K562 (cell line): Measurements from ENCODE around the gene PBX1. TPM values are rescaled to one million over a fixed set of nuclear protein-coding genes. Genes with fewer than 3 reads are reported as not detected.

ENCODE experiments used
- ATAC-seq: fragments of 200-7000 bp; cut with Tn5 transposase; 3 replicates; pipeline ENCODE4 v1.9.1; 2020; ENCODE audit warnings: moderate library complexity
- BruUV-seq: library from RNA; stranded (reverse); fragments of 400-500 nt; replicated peaks from 2 replicates; lab custom pipeline; 2021; lab: Mats Ljungman, UMichigan
- CTCF ChIA-PET: fragments of 300-600 bp; formaldehyde crosslinking; extraction: SDS; loops from one replicate; lab custom pipeline; 2021; ENCODE audit warnings: low intra/inter-chr PET ratio; lab: Yijun Ruan, JAX
- POLR2A ChIA-PET: fragments of 300-600, 350-650 bp; sonication (Branson Sonifier 250); formaldehyde crosslinking; extraction: SDS; loops from one replicate; lab custom pipeline; 2021; ENCODE audit warnings: antibody characterized with exemption, inconsistent platforms; lab: Yijun Ruan, JAX
- DNase-seq, 4 experiments: peaks; one replicate each; pipeline versions ENCODE4 v3.0.0 to v3.0.0-alpha.2; 2011 to 2018; ENCODE audit warnings: low spot score in 3 of 4, mixed read lengths in 3 of 4; ENCODE audit errors: extremely low read depth in 1 of 4
- FAIRE-seq: peaks from 2 replicates; lab custom pipeline; 2011; peaks lifted over from hg19 to GRCh38; lab: Jason Lieb, UNC
- H2AFZ ChIP-seq: 2 replicates; pipeline ENCODE4 v1.6.0; 2011; ENCODE audit warnings: low read depth, low read length, control low read depth, inconsistent platforms
- H3K27ac ChIP-seq: fragments of 200-600 bp; 3 replicates; pipeline ENCODE4 v1.8.0; 2011; ENCODE audit warnings: low read depth, mild to moderate bottlenecking, control low read depth, inconsistent platforms, low read length, moderate library complexity, mixed read lengths; ENCODE audit errors: extremely low read depth
- H3K27me3 ChIP-seq, 2 experiments: fragments of 300-600 bp in 1 of 2; 2 replicates in 1 of 2; 3 replicates in 1 of 2; pipeline versions ENCODE4 v1.6.0 to v1.8.0; 2011; ENCODE audit warnings: inconsistent platforms in 2 of 2, low read length in 2 of 2, mild to moderate bottlenecking in 1 of 2, mixed read lengths in 1 of 2, moderate library complexity in 1 of 2; ENCODE audit not compliant: control insufficient read depth in 2 of 2, insufficient read depth in 2 of 2
- H3K36me3 ChIP-seq: fragments of 300-600 bp; 3 replicates; pipeline ENCODE4 v1.8.0; 2011; ENCODE audit warnings: mild to moderate bottlenecking, low read length, inconsistent platforms; ENCODE audit not compliant: control insufficient read depth, insufficient read depth
- H3K4me1 ChIP-seq, 2 experiments: fragments of 200-600 bp in 1 of 2; replicated peaks in 1 of 2; 2 replicates in 1 of 2; 3 replicates in 1 of 2; pipeline versions ENCODE4 v1.5.1 to v1.8.0; 2011; ENCODE audit warnings: inconsistent platforms in 2 of 2, low read length in 2 of 2, mild to moderate bottlenecking in 1 of 2, mixed read lengths in 1 of 2, moderate library complexity in 1 of 2; ENCODE audit not compliant: control insufficient read depth in 2 of 2, insufficient read depth in 2 of 2
- H3K4me2 ChIP-seq: 2 replicates; pipeline ENCODE4 v1.6.1; 2011; ENCODE audit warnings: low read length, control low read depth, inconsistent platforms, mixed read lengths; ENCODE audit not compliant: insufficient read depth
- H3K4me3 ChIP-seq: fragments of 200-600 bp; sonication (generic), shearing (Covaris generic); 2 replicates; pipeline ENCODE4 v1.5.1; 2016; ENCODE audit warnings: control low read depth, inconsistent platforms
- H3K79me2 ChIP-seq: fragments of 200-600 bp; 3 replicates; pipeline ENCODE4 v1.8.0; 2011; ENCODE audit warnings: low read length, inconsistent platforms; ENCODE audit not compliant: control insufficient read depth, insufficient read depth
- H3K9ac ChIP-seq, 2 experiments: 2 replicates each; pipeline versions ENCODE4 v1.6.0 to v1.6.1; 2011; ENCODE audit warnings: low read depth in 2 of 2, low read length in 2 of 2, control low read depth in 1 of 2, inconsistent platforms in 1 of 2, mild to moderate bottlenecking in 1 of 2, mixed read lengths in 1 of 2; ENCODE audit not compliant: insufficient read depth in 1 of 2
- H3K9me1 ChIP-seq: one replicate; pipeline ENCODE4 v1.6.0; 2011; ENCODE audit warnings: inconsistent platforms, mild to moderate bottlenecking, low read length, moderate library complexity; ENCODE audit not compliant: control insufficient read depth, insufficient read depth
- H3K9me3 ChIP-seq: replicated peaks from 2 replicates; pipeline ENCODE4 v1.5.1; 2011; ENCODE audit warnings: low read depth, low read length, inconsistent platforms; ENCODE audit not compliant: control insufficient read depth, insufficient read depth
- H4K20me1 ChIP-seq: replicated peaks from 2 replicates; pipeline ENCODE4 v1.6.1; 2011; ENCODE audit warnings: low read length, inconsistent platforms, mixed read lengths; ENCODE audit not compliant: control insufficient read depth, insufficient read depth
- EZH2 ChIP-seq: IDR thresholded peaks from 2 replicates; pipeline ENCODE4 v1.6.1; 2012; ENCODE audit warnings: low read depth, mild to moderate bottlenecking, inconsistent platforms, low read length, borderline replicate concordance
- FOS ChIP-seq: IDR thresholded peaks from 3 replicates; pipeline ENCODE4 v1.6.1; 2011; ENCODE audit not compliant: insufficient read length; ENCODE audit errors: extremely low read depth
- FOSL1 ChIP-seq: fragments of 200-800 bp; sonication (Bioruptor generic); conservative IDR thresholded peaks from 2 replicates; pipeline ENCODE4 v1.6.1; 2016; ENCODE audit warnings: missing genetic modification characterization, missing compliant biosample characterization
- FOXJ2 ChIP-seq: fragments of 200-800 bp; sonication (Bioruptor generic); IDR thresholded peaks from 2 replicates; pipeline ENCODE4 v1.6.1; 2016; ENCODE audit warnings: missing genetic modification characterization, missing compliant biosample characterization
- HMGN3 ChIP-seq: IDR thresholded peaks from 2 replicates; pipeline ENCODE4 v1.6.1; 2011; ENCODE audit warnings: borderline replicate concordance, low read depth, mild to moderate bottlenecking, mixed read lengths, low read length; ENCODE audit not compliant: insufficient read length; ENCODE audit errors: extremely low read depth
- MBD2 ChIP-seq: sonication (generic); IDR thresholded peaks from 2 replicates; pipeline ENCODE4 v1.6.1; 2016; ENCODE audit warnings: low read depth, borderline replicate concordance
- MTA2 ChIP-seq: fragments of 450-650 bp; IDR thresholded peaks from 2 replicates; pipeline ENCODE4 v1.6.1; 2016; ENCODE audit warnings: low read depth
- MXD1 ChIP-seq: fragments of 250-450 bp; sonication (Bioruptor Pico); IDR thresholded peaks from 2 replicates; pipeline ENCODE4 v1.8.0; 2021; ENCODE audit warnings: borderline replicate concordance, mild to moderate bottlenecking, moderate library complexity; ENCODE audit not compliant: poor library complexity, severe bottlenecking
- PCBP2 ChIP-seq: fragments of 200-400 bp; formaldehyde crosslinking; IDR thresholded peaks from 2 replicates; pipeline ENCODE4 v1.6.1; 2018; ENCODE audit warnings: low read length, low read depth, mild to moderate bottlenecking, moderate library complexity; ENCODE audit not compliant: poor library complexity, severe bottlenecking
- PHF21A ChIP-seq: fragments of 450-650 bp; IDR thresholded peaks from 2 replicates; pipeline ENCODE4 v1.6.1; 2017; ENCODE audit warnings: low read depth, borderline replicate concordance
- SMARCA4 ChIP-seq: fragments of 450-650 bp; IDR thresholded peaks from 2 replicates; pipeline ENCODE4 v1.6.1; 2016
- ZBTB2 ChIP-seq: fragments of 450-650 bp; IDR thresholded peaks from 2 replicates; pipeline ENCODE4 v1.6.1; 2016; ENCODE audit warnings: antibody characterized with exemption
- ZFP36 ChIP-seq: fragments of 150-350 bp; IDR thresholded peaks from 2 replicates; pipeline ENCODE4 v1.6.1; 2018; ENCODE audit warnings: low read length, low read depth; ENCODE audit not compliant: partially characterized antibody
- WGBS: fragments of 100-300 bp; shearing (Covaris generic); methylation state at CpG from one replicate; pipeline ENCODE4 v1.1.6; 2016; ENCODE audit warnings: low coverage, mixed read lengths; ENCODE audit not compliant: insufficient coverage; ENCODE audit errors: missing lambda C conversion rate; 5-methylcytosine and 5-hydroxymethylcytosine counted together
- in situ Hi-C: fragments of 300-500 bp; cut with MboI; formaldehyde crosslinking; loops from 4 replicates; pipeline ENCODE4 v1.15.0; 2018; ENCODE audit warnings: inconsistent platforms, mixed read lengths
- intact Hi-C: fragments of 100-400 bp; cut with micrococcal nuclease; formaldehyde crosslinking; loops from 2 replicates; pipeline ENCODE4 v1.14.2; 2022
- polyA plus RNA-seq, 8 experiments: library from polyadenylated mRNA; depleted of rRNA in 4 of 8; stranded (reverse) in 5 of 8; unstranded in 3 of 8; fragments of >200 nt; fragmentation: Nextera tagmentation in 2 of 8; fragmentation: Illumina TruSeq in 1 of 8; extraction: Ambion mirVana in 2 of 8; extraction: Trizol in 1 of 8; gene quantifications; 2 replicates each; pipeline versions ENCODE4 v1.2.1 to v1.2.3, GENCODE V29; 2011 to 2014; ENCODE audit warnings: inconsistent platforms in 1 of 8, missing spikeins in 1 of 8
- total RNA-seq, 7 experiments: library from RNA; depleted of rRNA in 6 of 7; stranded (reverse); fragments of >200 nt in 6 of 7; fragmentation: Illumina TruSeq in 2 of 7; extraction: Trizol in 2 of 7; gene quantifications; 2 replicates each; pipeline versions ENCODE4 v1.2.1 to v1.2.3, GENCODE V29; 2011 to 2021; ENCODE audit warnings: low replicate concordance in 1 of 7

The PBX1 gene
- total and polyA plus RNA-seq, 9 of the 15 experiments (the other 6 are each of a cell fraction or from before 2014, with no cell fraction given): 0.03 to 0.62 (median 0.17) TPM

GRCh38 chr1:164511001-164511705 is 47.8 kb upstream of the PBX1 start:
- no peaks in the 10 kb centered on the region for H3K79me2 ChIP-seq
- TF ChIP-seq FOSL1 (no peak), PCBP2 (no peak), SMARCA4 (no peak), MXD1 (CRISPR knock-in tag) (no peak), PHF21A (no peak), MBD2 (no peak), MTA2 (no peak), FOXJ2 (no peak), EZH2 (no peak), ZFP36 (no peak), ZBTB2 (no peak), FOS (no peak), HMGN3 (no peak)
- no peaks in the 10 kb centered on the region for H4K20me1 ChIP-seq
- ChIA-PET CTCF (no interaction called here), POLR2A (no interaction called here)
- no peaks in the 10 kb centered on the region for H3K36me3 ChIP-seq
- H3K27me3 ChIP-seq: no peaks in the 10 kb centered on the region
- ATAC-seq: no peak
- no peaks in the 10 kb centered on the region for H3K9me3 ChIP-seq
- H3K9me1 ChIP-seq: no peaks in the 10 kb centered on the region
- no peak overlapping the region for H3K4me3 ChIP-seq
- no peak for DNase-seq
- no peak overlapping the region for H3K4me2 ChIP-seq
- no peak overlapping the region for H2AFZ ChIP-seq
- H3K4me1 ChIP-seq: no peaks in the 10 kb centered on the region
- BruUV-seq: no TSS peak
- H3K27ac ChIP-seq: no peak overlapping the region
- FAIRE-seq: no peak
- H3K9ac ChIP-seq: no peak overlapping the region
- intact Hi-C loops (no loop called here), in situ Hi-C loops (no loop called here)
- WGBS: 4% methylated on average over 5 of the region's 5 CpGs
